CD8-positive, alpha-beta memory T cell (primary cell): ENCODE data around the gene ZMIZ1. TPM values are rescaled to one million over a fixed set of nuclear protein-coding genes. Genes with fewer than 3 reads are reported as not detected.

Experiments used
- CTCF ChIA-PET: fragments of 350-600 bp; sonication (Branson Sonifier 250); formaldehyde crosslinking; loops from one replicate; lab custom pipeline; 2021; ENCODE audit warnings: antibody characterized with exemption; lab: Charles Lee
- POLR2A ChIA-PET: fragments of 350-600 bp; sonication (Branson Sonifier 250); formaldehyde crosslinking; loops from one replicate; lab custom pipeline; 2021; ENCODE audit warnings: antibody characterized with exemption; lab: Charles Lee
- DNase-seq, 5 donors: peaks; one replicate each; pipeline versions ENCODE4 v3.0.0 to v3.0.0-alpha.2; 2020 to 2022; ENCODE audit warnings: mixed read lengths in 1 of 5
- H3K27ac ChIP-seq: one replicate; pipeline ENCODE4 v1.7.0; 2013; ENCODE audit warnings: low read depth, mild to moderate bottlenecking, low read length, moderate library complexity
- H3K27me3 ChIP-seq: 2 replicates; pipeline ENCODE4 v1.7.0; 2013; ENCODE audit warnings: low read length, mild to moderate bottlenecking; ENCODE audit not compliant: insufficient read depth, poor library complexity, severe bottlenecking
- H3K36me3 ChIP-seq: 2 replicates; pipeline ENCODE4 v1.7.0; 2013; ENCODE audit warnings: mild to moderate bottlenecking, low read length, moderate library complexity; ENCODE audit not compliant: insufficient read depth
- H3K4me1 ChIP-seq: 2 replicates; pipeline ENCODE4 v1.7.0; 2013; ENCODE audit warnings: mild to moderate bottlenecking, low read length, moderate library complexity; ENCODE audit not compliant: insufficient read depth
- H3K4me3 ChIP-seq: 2 replicates; pipeline ENCODE4 v1.7.0; 2013; ENCODE audit warnings: mild to moderate bottlenecking, low read length
- H3K9me3 ChIP-seq: 2 replicates; pipeline ENCODE4 v1.7.0; 2013; ENCODE audit warnings: mild to moderate bottlenecking, low read length
- H3K27ac Mint-ChIP-seq, 8 donors: one replicate each; pipeline ENCODE4 v1.8.0; 2020 to 2021; ENCODE audit warnings: mixed read lengths in 8 of 8, mild to moderate bottlenecking in 6 of 8, inconsistent platforms in 3 of 8, moderate library complexity in 3 of 8
- H3K27me3 Mint-ChIP-seq, 2 donors: one replicate each; pipeline ENCODE4 v1.8.0; 2020 to 2021; ENCODE audit warnings: mixed read lengths in 2 of 2, mild to moderate bottlenecking in 1 of 2, moderate library complexity in 1 of 2
- H3K36me3 Mint-ChIP-seq, 3 donors: one replicate each; pipeline ENCODE4 v1.8.0; 2020 to 2021; ENCODE audit warnings: mixed read lengths in 3 of 3, inconsistent platforms in 1 of 3, mild to moderate bottlenecking in 1 of 3
- H3K4me1 Mint-ChIP-seq, 3 donors: one replicate each; pipeline ENCODE4 v1.8.0; 2020 to 2021; ENCODE audit warnings: mixed read lengths in 3 of 3, inconsistent platforms in 1 of 3, mild to moderate bottlenecking in 1 of 3
- H3K4me3 Mint-ChIP-seq, 7 donors: one replicate each; pipeline ENCODE4 v1.8.0; 2020 to 2021; ENCODE audit warnings: mixed read lengths in 7 of 7, mild to moderate bottlenecking in 6 of 7, moderate library complexity in 4 of 7, inconsistent platforms in 2 of 7
- H3K9me3 Mint-ChIP-seq, 5 donors: one replicate each; pipeline ENCODE4 v1.8.0; 2020 to 2022; ENCODE audit warnings: mixed read lengths in 5 of 5, mild to moderate bottlenecking in 3 of 5, moderate library complexity in 2 of 5, inconsistent platforms in 1 of 5
- polyA plus RNA-seq: library from polyadenylated mRNA; unstranded; fragments of 300-500 nt; fragmentation: Illumina TruSeq; gene quantifications from one replicate; pipeline ENCODE4 v1.2.3, GENCODE V29; 2021
- total RNA-seq, 2 experiments: library from RNA; stranded (reverse); gene quantifications; one replicate each; pipeline ENCODE4 v1.2.3, GENCODE V29; 2021

Gene ZMIZ1
- total and polyA plus RNA-seq, 3 experiments from 2014 or later, result 8.0 to 36.3 (median 34.7) TPM

GRCh38 chr10:79207096-79207357 is 138.3 kb downstream of the ZMIZ1 start:
- CTCF ChIA-PET, result interaction anchor here (3.1 kb wide), 1 partner anchor 10 kb away, joined by 16 read pairs; no protein-coding TSS in a partner anchor
- H3K27me3 Mint-ChIP-seq, result no peaks in the 10 kb centered on the region

GRCh38 chr10:79207726-79208125 is 139.0 kb downstream of the ZMIZ1 start:
- H3K4me3 ChIP-seq, result no peak overlapping the region
- POLR2A ChIA-PET, result no interaction called here
- H3K36me3 ChIP-seq, result peaks cover 5% of the 10 kb centered on the region

More at GRCh38 chr10:79207096-79207357, 138.3 kb downstream of the ZMIZ1 start:
- no peak for DNase-seq
- no peak overlapping the region for H3K4me3 Mint-ChIP-seq
- no peaks in the 10 kb centered on the region for H3K4me1 ChIP-seq
- H3K27ac ChIP-seq, result no peak overlapping the region
- POLR2A ChIA-PET, result no interaction called here
- no peaks in the 10 kb centered on the region for H3K27me3 ChIP-seq
- H3K27ac Mint-ChIP-seq, result no peak overlapping the region
- H3K4me1 Mint-ChIP-seq, result no peaks in the 10 kb centered on the region
- no peaks in the 10 kb centered on the region for H3K9me3 ChIP-seq
- peaks cover 5% of the 10 kb centered on the region for H3K36me3 ChIP-seq
- H3K4me3 ChIP-seq, result no peak overlapping the region
- H3K36me3 Mint-ChIP-seq, result peaks cover 3 to 40% (median 9%) of the 10 kb centered on the region in 3 donors
- no peaks in the 10 kb centered on the region for H3K9me3 Mint-ChIP-seq

DNA sequence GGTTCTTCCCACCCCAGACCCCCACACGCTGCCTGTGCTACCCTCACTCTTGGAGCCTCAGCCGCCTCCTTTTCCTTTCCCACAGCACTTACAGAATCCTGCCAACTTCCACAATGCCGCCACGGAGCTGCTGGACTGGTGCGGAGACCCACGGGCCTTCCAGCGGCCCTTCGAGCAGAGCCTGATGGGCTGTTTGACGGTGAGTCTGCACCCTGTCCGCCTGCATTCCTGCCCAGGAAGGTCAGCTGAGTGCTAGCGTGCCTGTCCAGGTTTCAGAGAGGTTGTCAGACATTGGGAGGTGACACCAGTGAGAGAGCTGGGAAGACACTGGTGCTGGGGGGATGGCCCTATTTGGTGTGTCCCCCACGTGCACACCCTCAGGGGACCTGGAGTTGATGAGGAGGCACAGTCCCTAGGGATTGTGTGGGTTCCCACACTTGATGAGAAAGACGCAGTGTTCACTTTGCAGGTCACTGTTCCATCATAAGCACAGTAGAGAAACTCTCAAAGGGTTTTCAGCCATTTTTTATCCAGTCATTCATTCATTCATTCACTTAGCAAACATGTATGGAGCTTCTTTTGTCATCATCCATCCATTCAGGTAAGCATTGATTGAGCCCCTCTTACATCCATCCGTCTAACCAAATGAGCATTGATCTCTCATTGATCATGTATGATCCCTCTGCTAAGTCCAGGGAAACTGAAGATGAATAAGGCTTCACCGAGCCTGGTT is 139.7 kb downstream of the ZMIZ1 start:
- Histone ChIP-seq H3K27ac (no peak overlapping the region), H3K9me3 (no peaks in the 10 kb centered on the region), H3K36me3 (peaks cover 5% of the 10 kb centered on the region), H3K27me3 (no peaks in the 10 kb centered on the region), H3K4me3 (no peak overlapping the region), H3K4me1 (no peaks in the 10 kb centered on the region)
- ChIA-PET CTCF (interaction anchor here (1.7 to 3.1 kb wide), 2 partner anchors 11 to 13 kb away, joined by 6 to 16 read pairs; no protein-coding TSS in a partner anchor), POLR2A (no interaction called here)
- no peak overlapping the region for H3K4me3 Mint-ChIP-seq
- no peaks in the 10 kb centered on the region for H3K27me3 Mint-ChIP-seq
- peak overlapping the region in 1 of 8 donors; percentile 8 for H3K27ac Mint-ChIP-seq
- DNase-seq, result no peak
- H3K4me1 Mint-ChIP-seq, result no peaks in the 10 kb centered on the region
- peaks cover 3 to 34% (median 8%) of the 10 kb centered on the region in 3 donors for H3K36me3 Mint-ChIP-seq
- H3K9me3 Mint-ChIP-seq, result no peaks in the 10 kb centered on the region

More at GRCh38 chr10:79207726-79208125, 139.0 kb downstream of the ZMIZ1 start:
- H3K36me3 Mint-ChIP-seq, result peaks cover 3 to 38% (median 9%) of the 10 kb centered on the region in 3 donors
- no peaks in the 10 kb centered on the region for H3K27me3 Mint-ChIP-seq
- DNase-seq, result no peak
- no peak overlapping the region for H3K4me3 Mint-ChIP-seq
- Histone ChIP-seq H3K4me1 (no peaks in the 10 kb centered on the region), H3K27me3 (no peaks in the 10 kb centered on the region), H3K27ac (no peak overlapping the region), H3K9me3 (no peaks in the 10 kb centered on the region)
- CTCF ChIA-PET, result interaction anchor here (3.1 kb wide), 1 partner anchor 10 kb away, joined by 16 read pairs; no protein-coding TSS in a partner anchor
- H3K27ac Mint-ChIP-seq, result no peak overlapping the region
- H3K9me3 Mint-ChIP-seq, result no peaks in the 10 kb centered on the region
- H3K4me1 Mint-ChIP-seq, result no peaks in the 10 kb centered on the region

- Mint-ChIP-seq H3K4me1 (no peaks in the 10 kb centered on the region), H3K27ac (no peak overlapping the region), H3K27me3 (no peaks in the 10 kb centered on the region), H3K36me3 (peaks cover 3 to 31% (median 3%) of the 10 kb centered on the region in 3 donors), H3K9me3 (no peaks in the 10 kb centered on the region), H3K4me3 (no peak overlapping the region)
- H3K4me1 ChIP-seq, result no peaks in the 10 kb centered on the region
- ChIA-PET CTCF (interaction anchor here (1.7 kb wide), 1 partner anchor 14 kb away, joined by 6 read pairs; no protein-coding TSS in a partner anchor), POLR2A (no interaction called here)
- H3K4me3 ChIP-seq, result no peak overlapping the region
- H3K9me3 ChIP-seq, result no peaks in the 10 kb centered on the region
- no peaks in the 10 kb centered on the region for H3K27me3 ChIP-seq
- no peak for DNase-seq
- H3K36me3 ChIP-seq, result peaks cover 5% of the 10 kb centered on the region
- no peak overlapping the region for H3K27ac ChIP-seq
Measured at GRCh38 chr10:79209340-79209739, 140.6 kb downstream of the ZMIZ1 start.

GRCh38 chr10:79209831-79210230 is 141.1 kb downstream of the ZMIZ1 start:
- H3K9me3 Mint-ChIP-seq, result no peaks in the 10 kb centered on the region
- Histone ChIP-seq H3K4me3 (no peak overlapping the region), H3K9me3 (no peaks in the 10 kb centered on the region), H3K4me1 (no peaks in the 10 kb centered on the region), H3K36me3 (peaks cover 5% of the 10 kb centered on the region), H3K27me3 (no peaks in the 10 kb centered on the region), H3K27ac (no peak overlapping the region)
- H3K36me3 Mint-ChIP-seq, result peaks cover 3 to 26% (median 3%) of the 10 kb centered on the region in 3 donors
- H3K4me3 Mint-ChIP-seq, result no peak overlapping the region
- ChIA-PET POLR2A (no interaction called here), CTCF (interaction anchor here (1.7 kb wide), 1 partner anchor 15 kb away, joined by 6 read pairs; no protein-coding TSS in a partner anchor)
- no peak overlapping the region for H3K27ac Mint-ChIP-seq
- no peak for DNase-seq
- no peaks in the 10 kb centered on the region for H3K27me3 Mint-ChIP-seq
- H3K4me1 Mint-ChIP-seq, result no peaks in the 10 kb centered on the region

- H3K36me3 ChIP-seq, result peaks cover 5% of the 10 kb centered on the region
- POLR2A ChIA-PET, result no interaction called here
- no peaks in the 10 kb centered on the region for H3K4me1 ChIP-seq
- no peak for DNase-seq
- H3K4me3 Mint-ChIP-seq, result no peak overlapping the region
- no peaks in the 10 kb centered on the region for H3K9me3 Mint-ChIP-seq
- peaks cover 3 to 24% (median 6%) of the 10 kb centered on the region in 3 donors for H3K36me3 Mint-ChIP-seq
- CTCF ChIA-PET, result interaction anchor here (1.3 kb wide), 1 partner anchor 13 kb away, joined by 4 read pairs; no protein-coding TSS in a partner anchor
- H3K27ac ChIP-seq, result no peak overlapping the region
- no peak overlapping the region for H3K4me3 ChIP-seq
- no peaks in the 10 kb centered on the region for H3K27me3 Mint-ChIP-seq
- H3K9me3 ChIP-seq, result no peaks in the 10 kb centered on the region
- H3K27ac Mint-ChIP-seq, result peak overlapping the region in 1 of 8 donors; percentile 11
- H3K4me1 Mint-ChIP-seq, result no peaks in the 10 kb centered on the region
- no peaks in the 10 kb centered on the region for H3K27me3 ChIP-seq
Measured at GRCh38 chr10:79210672-79211071, 141.9 kb downstream of the ZMIZ1 start.

DNA sequence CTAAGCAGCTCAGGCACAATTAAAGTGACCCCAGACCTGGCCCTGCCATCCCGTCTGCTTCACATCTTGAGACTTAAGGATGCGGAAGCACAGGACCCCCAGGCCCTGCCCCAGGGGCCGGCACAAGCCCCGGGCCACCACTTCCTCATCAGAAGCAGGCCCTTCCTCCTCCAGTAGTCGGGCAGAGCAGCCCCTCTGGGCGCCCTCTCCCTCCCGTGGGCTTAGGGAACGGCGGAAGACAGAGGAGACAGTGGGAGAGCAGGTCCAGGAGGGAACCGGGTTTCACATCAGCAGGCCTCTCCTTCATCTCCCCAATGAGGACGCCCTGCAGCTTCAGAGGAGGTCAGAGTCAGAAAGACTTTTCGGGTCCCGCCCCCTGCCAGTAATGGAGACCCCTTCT is 142.8 kb downstream of the ZMIZ1 start:
- Histone ChIP-seq H3K9me3 (no peaks in the 10 kb centered on the region), H3K36me3 (peaks cover 5% of the 10 kb centered on the region), H3K27me3 (no peaks in the 10 kb centered on the region), H3K4me3 (no peak overlapping the region), H3K27ac (no peak overlapping the region), H3K4me1 (no peaks in the 10 kb centered on the region)
- Mint-ChIP-seq H3K36me3 (peaks cover 3 to 31% (median 12%) of the 10 kb centered on the region in 3 donors), H3K9me3 (no peaks in the 10 kb centered on the region), H3K27me3 (no peaks in the 10 kb centered on the region), H3K4me1 (no peaks in the 10 kb centered on the region), H3K27ac (no peak overlapping the region), H3K4me3 (no peak overlapping the region)
- no peak for DNase-seq
- ChIA-PET CTCF (interaction anchor here (1.3 kb wide), 1 partner anchor 14 kb away, joined by 4 read pairs; no protein-coding TSS in a partner anchor), POLR2A (no interaction called here)

DNA sequence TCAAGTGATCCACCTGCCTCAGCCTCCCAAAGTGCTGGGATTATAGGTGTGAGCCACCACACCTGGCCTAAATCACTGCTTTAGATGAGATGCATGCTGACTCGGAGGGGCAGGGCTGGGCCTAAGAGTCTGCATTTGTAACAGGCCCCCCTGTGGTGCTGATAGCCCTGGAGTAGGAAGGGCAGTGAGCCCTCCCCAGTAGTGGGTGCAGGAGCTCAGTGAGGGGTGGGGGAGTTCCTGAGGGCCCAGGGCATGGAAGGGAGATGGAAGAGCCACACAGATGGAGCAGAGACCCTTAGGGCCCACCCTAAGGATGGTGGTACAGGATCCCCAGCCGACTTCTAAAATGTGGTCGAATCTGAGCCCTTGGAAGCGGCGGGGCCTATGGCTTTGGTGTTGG is 146.8 kb downstream of the ZMIZ1 start:
- Mint-ChIP-seq H3K27ac (peak overlapping the region in 1 of 8 donors; percentile 50), H3K4me3 (no peak overlapping the region), H3K4me1 (peaks cover 0 to under 1% (median 0%) of the 10 kb centered on the region in 3 donors), H3K9me3 (no peaks in the 10 kb centered on the region), H3K27me3 (peaks cover 0 to 3% of the 10 kb centered on the region in 2 donors), H3K36me3 (peaks cover 0 to 27% (median 18%) of the 10 kb centered on the region in 3 donors)
- DNase-seq, result no peak
- CTCF ChIA-PET, result interaction anchor here (1.7 kb wide), 1 partner anchor 21 kb away, joined by 5 read pairs; no protein-coding TSS in a partner anchor
- Histone ChIP-seq H3K36me3 (no peaks in the 10 kb centered on the region), H3K4me3 (no peak overlapping the region), H3K4me1 (no peaks in the 10 kb centered on the region), H3K27me3 (no peaks in the 10 kb centered on the region), H3K9me3 (no peaks in the 10 kb centered on the region), H3K27ac (no peak overlapping the region)
- POLR2A ChIA-PET, result interaction anchor here (0.5 kb wide), 1 partner anchor 240 kb away, joined by 3 read pairs; no protein-coding TSS in a partner anchor
